Measurements from ENCODE around the gene VWA8. TPM values are rescaled to one million over a fixed set of nuclear protein-coding genes. Genes with fewer than 3 reads are reported as not detected.

VWA8 gene
- polyA plus RNA-seq, 1 experiment, result 12.4 TPM

DNA sequence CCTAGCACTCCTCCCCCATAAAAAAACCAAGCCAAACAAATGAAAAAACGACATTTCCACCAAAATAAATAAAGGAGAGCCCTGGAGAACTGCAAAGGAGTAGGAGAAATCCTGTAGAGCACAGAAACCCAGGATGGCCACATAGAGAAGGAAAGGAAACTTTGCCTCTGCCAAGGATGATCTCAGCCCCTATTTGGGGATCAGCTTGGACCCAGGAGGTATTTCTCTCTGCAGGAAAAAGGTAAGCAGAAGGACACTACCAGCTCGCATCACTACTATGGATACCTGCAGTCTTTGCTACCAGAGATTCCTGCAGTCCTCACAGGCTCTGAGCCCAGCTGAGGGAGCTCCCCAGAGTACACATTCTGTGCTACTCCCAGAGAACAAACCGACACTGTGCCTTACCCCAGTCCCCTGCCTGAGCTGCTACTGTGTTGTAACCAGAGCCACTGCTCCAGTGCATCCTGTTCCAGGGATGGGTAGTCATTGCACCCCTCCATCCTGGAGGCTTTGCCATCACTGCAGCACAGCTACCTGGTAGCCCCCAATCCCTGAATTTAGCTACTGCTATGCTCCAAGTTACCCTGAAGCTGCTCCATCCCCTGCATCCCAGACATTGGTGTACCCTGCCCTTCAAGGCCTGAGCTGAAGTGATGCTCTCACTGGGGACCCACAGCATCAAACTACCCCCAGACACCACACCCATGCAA is 41.7 kb downstream of the VWA8 start:
- CTCF ChIA-PET, result no interaction called here
- Histone ChIP-seq H3K4me3 (ENCODE audit: low read depth, low read length) (no peak overlapping the region), H3K9me3 (ENCODE audit: control insufficient read depth, insufficient read depth, low read length) (peaks cover 4% of the 10 kb centered on the region), H3K27me3 (ENCODE audit: control insufficient read depth, insufficient read depth, low read length) (no peaks in the 10 kb centered on the region), H3K27ac (ENCODE audit: low read depth, low read length) (peak overlapping the region; percentile 13)
- TF ChIP-seq, protein P1, sequence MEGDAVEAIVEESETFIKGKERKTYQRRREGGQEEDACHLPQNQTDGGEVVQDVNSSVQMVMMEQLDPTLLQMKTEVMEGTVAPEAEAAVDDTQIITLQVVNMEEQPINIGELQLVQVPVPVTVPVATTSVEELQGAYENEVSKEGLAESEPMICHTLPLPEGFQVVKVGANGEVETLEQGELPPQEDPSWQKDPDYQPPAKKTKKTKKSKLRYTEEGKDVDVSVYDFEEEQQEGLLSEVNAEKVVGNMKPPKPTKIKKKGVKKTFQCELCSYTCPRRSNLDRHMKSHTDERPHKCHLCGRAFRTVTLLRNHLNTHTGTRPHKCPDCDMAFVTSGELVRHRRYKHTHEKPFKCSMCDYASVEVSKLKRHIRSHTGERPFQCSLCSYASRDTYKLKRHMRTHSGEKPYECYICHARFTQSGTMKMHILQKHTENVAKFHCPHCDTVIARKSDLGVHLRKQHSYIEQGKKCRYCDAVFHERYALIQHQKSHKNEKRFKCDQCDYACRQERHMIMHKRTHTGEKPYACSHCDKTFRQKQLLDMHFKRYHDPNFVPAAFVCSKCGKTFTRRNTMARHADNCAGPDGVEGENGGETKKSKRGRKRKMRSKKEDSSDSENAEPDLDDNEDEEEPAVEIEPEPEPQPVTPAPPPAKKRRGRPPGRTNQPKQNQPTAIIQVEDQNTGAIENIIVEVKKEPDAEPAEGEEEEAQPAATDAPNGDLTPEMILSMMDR (IDR thresholded peaks at IDR 0.05; ENCODE audit: low read depth, low read length), result no peak
- POLR2A ChIA-PET, result no interaction called here
- DNase-seq (ENCODE audit: low read depth, low spot score), result no peak

DNA sequence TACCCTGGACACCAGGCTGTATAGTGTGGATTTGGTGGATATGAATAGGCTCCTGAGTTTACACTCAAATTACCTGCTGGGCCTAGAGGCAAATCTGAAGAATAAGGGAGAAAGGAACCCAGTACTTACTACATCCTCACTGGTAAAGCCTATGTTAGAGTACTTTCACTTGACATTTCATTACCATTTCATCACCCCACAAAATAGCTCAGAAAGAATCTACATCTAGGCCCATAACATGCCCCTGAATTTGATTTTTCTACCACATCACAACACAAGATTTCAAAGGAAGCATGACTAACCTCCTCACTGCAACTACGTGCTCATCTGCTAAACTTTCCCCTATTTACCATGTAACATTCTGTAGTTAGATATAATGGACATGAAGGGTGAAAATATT is 43.3 kb downstream of the VWA8 start:
- CTCF ChIA-PET, result no interaction called here
- H3K4me3 ChIP-seq (ENCODE audit: low read depth, low read length), result no peak overlapping the region
- TF ChIP-seq, protein P1 (IDR thresholded peaks at IDR 0.05; ENCODE audit: low read depth, low read length), result no peak
- H3K9me3 ChIP-seq (ENCODE audit: control insufficient read depth, insufficient read depth, low read length), result no peaks in the 10 kb centered on the region
- peak; percentile 43 for DNase-seq (ENCODE audit: low read depth, low spot score)
- H3K27ac ChIP-seq (ENCODE audit: low read depth, low read length), result peak overlapping the region; percentile 82
- POLR2A ChIA-PET, result no interaction called here
- H3K27me3 ChIP-seq (ENCODE audit: control insufficient read depth, insufficient read depth, low read length), result no peaks in the 10 kb centered on the region

DNA sequence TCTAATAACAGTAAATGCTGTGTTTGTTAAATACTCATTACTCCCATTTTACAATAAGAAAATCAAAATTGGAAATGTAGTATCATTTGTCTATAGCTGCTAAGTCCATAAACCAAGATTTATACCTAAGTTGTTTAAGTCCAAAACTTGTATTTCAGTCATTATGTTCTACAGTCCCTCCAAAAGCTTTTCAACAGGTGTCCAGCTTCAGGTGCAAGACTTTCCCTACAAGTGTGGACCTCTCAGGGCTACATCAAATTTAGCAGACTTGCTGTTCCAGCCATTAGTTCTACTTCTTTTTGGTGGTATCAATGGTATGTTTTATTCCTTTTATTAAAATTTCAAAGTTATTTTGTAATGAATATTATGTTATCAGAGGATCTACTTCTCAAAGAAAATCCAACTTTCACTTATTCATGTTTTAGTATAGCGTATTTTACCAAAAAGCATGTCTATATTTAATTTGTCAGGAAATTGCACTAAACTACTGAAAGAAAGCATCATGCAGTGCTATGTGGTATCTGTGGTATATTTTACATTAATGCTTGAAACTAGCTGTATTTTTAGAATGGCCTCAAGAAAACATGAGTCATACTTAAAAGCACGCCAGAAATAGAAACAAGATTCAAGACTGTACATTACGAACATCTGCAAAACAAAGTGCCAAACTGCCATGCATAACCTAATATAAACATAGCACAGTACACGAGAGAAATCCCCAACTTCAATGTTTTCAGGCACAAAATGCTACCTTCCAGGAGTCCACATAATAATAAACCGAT is 44.5 kb downstream of the VWA8 start:
- POLR2A ChIA-PET, result interaction anchor here (1.3 kb wide), 1 partner anchor 44 kb away, joined by 3 read pairs; the partner anchor contains the start of gene VWA8
- H3K9me3 ChIP-seq (ENCODE audit: control insufficient read depth, insufficient read depth, low read length), result no peaks in the 10 kb centered on the region
- H3K4me3 ChIP-seq (ENCODE audit: low read depth, low read length), result no peak overlapping the region; the same call in 1 of the 2 replicates
- TF ChIP-seq, protein P1 (IDR thresholded peaks at IDR 0.05; ENCODE audit: low read depth, low read length), result no peak
- no peak overlapping the region for H3K27ac ChIP-seq (ENCODE audit: low read depth, low read length)
- DNase-seq (ENCODE audit: low read depth, low spot score), result peak; percentile 66
- CTCF ChIA-PET, result interaction anchor here (1.3 kb wide), 1 partner anchor 248 kb away, joined by 4 read pairs; no protein-coding TSS in a partner anchor
- H3K27me3 ChIP-seq (ENCODE audit: control insufficient read depth, insufficient read depth, low read length), result no peaks in the 10 kb centered on the region

DNA sequence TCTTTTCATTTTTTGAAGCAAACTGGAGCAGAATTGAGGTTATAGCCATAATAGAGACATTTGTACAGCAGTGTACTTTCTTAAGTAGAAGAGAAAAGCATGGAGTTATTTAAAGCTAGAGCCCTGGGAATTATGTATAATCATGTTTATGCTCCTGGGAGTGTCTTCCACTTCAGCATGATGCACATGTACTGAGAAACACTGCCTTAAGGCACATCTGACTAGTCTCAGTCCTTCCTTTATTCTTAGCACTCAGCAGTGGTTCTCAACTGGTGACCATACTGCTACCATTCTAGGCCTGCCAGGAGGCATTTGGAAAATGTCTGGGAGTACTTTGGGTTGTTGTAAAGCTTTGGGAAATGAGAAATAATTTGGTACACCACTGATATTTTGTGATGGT is 45.8 kb downstream of the VWA8 start:
- no peaks in the 10 kb centered on the region for H3K9me3 ChIP-seq (ENCODE audit: control insufficient read depth, insufficient read depth, low read length)
- H3K4me3 ChIP-seq (ENCODE audit: low read depth, low read length), result no peak overlapping the region
- ChIA-PET POLR2A (no interaction called here), CTCF (no interaction called here)
- no peak overlapping the region for H3K27ac ChIP-seq (ENCODE audit: low read depth, low read length)
- TF ChIP-seq, protein P1 (IDR thresholded peaks at IDR 0.05; ENCODE audit: low read depth, low read length), result no peak
- no peaks in the 10 kb centered on the region for H3K27me3 ChIP-seq (ENCODE audit: control insufficient read depth, insufficient read depth, low read length)
- DNase-seq (ENCODE audit: low read depth, low spot score), result no peak

DNA sequence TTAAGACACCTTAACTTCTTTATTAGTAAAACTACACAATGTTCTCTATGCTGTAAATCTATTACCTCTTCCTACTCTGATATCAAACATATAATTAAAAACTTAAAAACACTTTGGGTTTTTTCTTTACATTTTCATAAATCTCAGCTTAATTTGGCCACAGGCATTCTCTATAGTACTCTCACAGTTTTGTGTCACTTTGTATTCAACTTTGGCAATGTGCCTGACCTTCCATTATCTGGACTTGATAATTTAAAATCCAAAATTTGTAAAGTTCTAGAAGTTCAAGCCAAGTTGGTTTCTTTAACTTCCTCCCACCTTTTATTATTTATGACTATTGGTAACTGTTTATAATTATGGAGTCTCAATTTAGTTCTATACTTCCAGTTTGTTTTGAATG is 46.4 kb downstream of the VWA8 start:
- no peaks in the 10 kb centered on the region for H3K9me3 ChIP-seq (ENCODE audit: control insufficient read depth, insufficient read depth, low read length)
- TF ChIP-seq, protein P1 (IDR thresholded peaks at IDR 0.05; ENCODE audit: low read depth, low read length), result no peak
- H3K4me3 ChIP-seq (ENCODE audit: low read depth, low read length), result no peak overlapping the region
- no peak for DNase-seq (ENCODE audit: low read depth, low spot score)
- ChIA-PET POLR2A (no interaction called here), CTCF (no interaction called here)
- H3K27ac ChIP-seq (ENCODE audit: low read depth, low read length), result no peak overlapping the region
- H3K27me3 ChIP-seq (ENCODE audit: control insufficient read depth, insufficient read depth, low read length), result no peaks in the 10 kb centered on the region
